H9 (cell line): ENCODE data around the gene RPS24. TPM values are rescaled to one million over a fixed set of nuclear protein-coding genes. Genes with fewer than 3 reads are reported as not detected.

Experiments
- DNase-seq: peaks from one replicate; pipeline ENCODE4 v3.0.0-alpha.2; 2017
- H2AFZ ChIP-seq: one replicate; pipeline ENCODE4 v1.6.1; 2013; ENCODE audit warnings: mild to moderate bottlenecking, low read length, control low read depth, moderate library complexity
- H2AK5ac ChIP-seq: 2 replicates; pipeline ENCODE4 v1.6.1; 2013; ENCODE audit warnings: low read length, control low read depth, mixed read lengths; ENCODE audit not compliant: insufficient read length
- H2BK120ac ChIP-seq: one replicate; pipeline ENCODE4 v1.6.1; 2013; ENCODE audit warnings: low read depth, mild to moderate bottlenecking, low read length, control low read depth, inconsistent platforms; ENCODE audit not compliant: poor library complexity, severe bottlenecking
- H2BK12ac ChIP-seq: 2 replicates; pipeline ENCODE4 v1.6.1; 2013; ENCODE audit warnings: low read length, control low read depth, mixed read lengths, low read depth; ENCODE audit not compliant: insufficient read length
- H2BK15ac ChIP-seq: 2 replicates; pipeline ENCODE4 v1.6.1; 2013; ENCODE audit warnings: low read depth, low read length, control low read depth
- H2BK20ac ChIP-seq: one replicate; pipeline ENCODE4 v1.6.1; 2013; ENCODE audit warnings: low read depth, mild to moderate bottlenecking, low read length, control low read depth, inconsistent platforms; ENCODE audit not compliant: poor library complexity, severe bottlenecking
- H2BK5ac ChIP-seq: 2 replicates; pipeline ENCODE4 v1.6.1; 2013; ENCODE audit warnings: low read length, control low read depth, mixed read lengths; ENCODE audit not compliant: insufficient read length
- H3K14ac ChIP-seq: 2 replicates; pipeline ENCODE4 v1.6.1; 2013; ENCODE audit warnings: low read length, control low read depth; ENCODE audit not compliant: insufficient read depth
- H3K18ac ChIP-seq: 2 replicates; pipeline ENCODE4 v1.6.1; 2013; ENCODE audit warnings: low read depth, mild to moderate bottlenecking, mixed read lengths, low read length, control low read depth; ENCODE audit not compliant: insufficient read length
- H3K23ac ChIP-seq: 2 replicates; pipeline ENCODE4 v1.6.1; 2013; ENCODE audit warnings: low read length, control low read depth, mixed read lengths, low read depth; ENCODE audit not compliant: insufficient read length
- H3K23me2 ChIP-seq: 2 replicates; pipeline ENCODE4 v1.6.1; 2013; ENCODE audit warnings: low read depth, mild to moderate bottlenecking, mixed read lengths, low read length, control low read depth; ENCODE audit not compliant: insufficient read length, poor library complexity, severe bottlenecking
- H3K27ac ChIP-seq: 2 replicates; pipeline ENCODE4 v1.5.1; 2013; ENCODE audit warnings: low read length, control low read depth, mixed read lengths, low read depth; ENCODE audit not compliant: insufficient read length
- H3K27me3 ChIP-seq: 2 replicates; pipeline ENCODE4 v1.6.1; 2013; ENCODE audit warnings: low read length, control low read depth, inconsistent platforms; ENCODE audit not compliant: insufficient read depth
- H3K4ac ChIP-seq: 2 replicates; pipeline ENCODE4 v1.6.1; 2013; ENCODE audit warnings: low read depth, mild to moderate bottlenecking, control low read depth, inconsistent platforms, low read length, moderate library complexity
- H3K4me1 ChIP-seq: 2 replicates; pipeline ENCODE4 v1.6.1; 2013; ENCODE audit warnings: low read length, control low read depth, inconsistent platforms; ENCODE audit not compliant: insufficient read depth
- H3K4me2 ChIP-seq: 2 replicates; pipeline ENCODE4 v1.6.1; 2013; ENCODE audit warnings: low read length, control low read depth, mixed read lengths; ENCODE audit not compliant: insufficient read length, insufficient read depth
- H3K56ac ChIP-seq: 2 replicates; pipeline ENCODE4 v1.6.1; 2013; ENCODE audit warnings: low read depth, mild to moderate bottlenecking, mixed read lengths, low read length, control low read depth; ENCODE audit not compliant: insufficient read length
- H3K79me1 ChIP-seq: 2 replicates; pipeline ENCODE4 v1.6.1; 2013; ENCODE audit warnings: low read depth, mild to moderate bottlenecking, moderate library complexity, low read length, control low read depth, inconsistent platforms; ENCODE audit not compliant: insufficient read depth, poor library complexity, severe bottlenecking
- H3K79me2 ChIP-seq: 2 replicates; pipeline ENCODE4 v1.6.1; 2013; ENCODE audit warnings: low read length, control low read depth, inconsistent platforms; ENCODE audit not compliant: insufficient read depth
- H3K9ac ChIP-seq: 2 replicates; pipeline ENCODE4 v1.6.1; 2013; ENCODE audit warnings: low read length, control low read depth, mixed read lengths; ENCODE audit not compliant: insufficient read length; ENCODE audit errors: extremely low read depth
- H3K9me3 ChIP-seq: one replicate; pipeline ENCODE4 v1.6.1; 2013; ENCODE audit warnings: low read depth, low read length, inconsistent platforms; ENCODE audit not compliant: control insufficient read depth
- H3T11ph ChIP-seq: one replicate; pipeline ENCODE4 v1.6.1; 2013; ENCODE audit warnings: mild to moderate bottlenecking, low read length, control low read depth, inconsistent platforms
- H4K20me1 ChIP-seq: one replicate; pipeline ENCODE4 v1.6.1; 2013; ENCODE audit not compliant: control insufficient read depth, insufficient read length, insufficient read depth
- H4K5ac ChIP-seq: 2 replicates; pipeline ENCODE4 v1.6.1; 2013; ENCODE audit warnings: low read depth, mild to moderate bottlenecking, mixed read lengths, low read length, control low read depth; ENCODE audit not compliant: insufficient read length
- H4K8ac ChIP-seq: replicated peaks from 2 replicates; pipeline ENCODE4 v1.6.1; 2013; ENCODE audit warnings: low read length, control low read depth, mixed read lengths, low read depth; ENCODE audit not compliant: insufficient read length
- H4K91ac ChIP-seq: 2 replicates; pipeline ENCODE4 v1.6.1; 2013; ENCODE audit warnings: low read depth, mild to moderate bottlenecking, moderate library complexity, mixed read lengths, low read length, control low read depth; ENCODE audit not compliant: insufficient read length
- H3K27ac Mint-ChIP-seq, 3 experiments: 2 replicates in 2 of 3; 3 replicates in 1 of 3; pipeline ENCODE4 v1.8.0; 2020 to 2021; ENCODE audit warnings: mixed read lengths in 3 of 3, mild to moderate bottlenecking in 1 of 3, moderate library complexity in 1 of 3
- H3K27me3 Mint-ChIP-seq: 2 replicates; pipeline ENCODE4 v1.8.0; 2021; ENCODE audit warnings: low read depth, mild to moderate bottlenecking, moderate library complexity, mixed read lengths
- H3K36me3 Mint-ChIP-seq, 3 experiments: 2 replicates in 2 of 3; 3 replicates in 1 of 3; pipeline ENCODE4 v1.8.0; 2020 to 2021; ENCODE audit warnings: low read depth in 3 of 3, mixed read lengths in 3 of 3; ENCODE audit not compliant: insufficient read depth in 1 of 3
- H3K4me1 Mint-ChIP-seq, 2 experiments: 2 replicates each; pipeline ENCODE4 v1.8.0; 2020; ENCODE audit warnings: mixed read lengths in 2 of 2
- H3K4me3 Mint-ChIP-seq, 2 experiments: 2 replicates in 1 of 2; 3 replicates in 1 of 2; pipeline ENCODE4 v1.8.0; 2020 to 2021; ENCODE audit warnings: mild to moderate bottlenecking in 2 of 2, mixed read lengths in 2 of 2, moderate library complexity in 1 of 2
- H3K9me3 Mint-ChIP-seq, 2 experiments: 2 replicates in 1 of 2; 3 replicates in 1 of 2; pipeline ENCODE4 v1.8.0; 2020; ENCODE audit warnings: mild to moderate bottlenecking in 2 of 2, mixed read lengths in 2 of 2, moderate library complexity in 1 of 2
- WGBS: extraction: QIAGEN DNeasy Blood & Tissue Kit; methylation state at CpG from one replicate; pipeline ENCODE4 v1.1.7; 2013; ENCODE audit warnings: missing lambda C conversion rate, low lambda C conversion rate, mixed read lengths; ENCODE audit not compliant: insufficient read length; ENCODE audit errors: extremely low coverage; 5-methylcytosine and 5-hydroxymethylcytosine counted together
- total RNA-seq: library from RNA; stranded (reverse); gene quantifications from 2 replicates; pipeline ENCODE4 v1.2.1, GENCODE V29; 2021
- TF ChIP-seq, protein P1 (sequence below): fragments of 200-600 bp; sonication (generic); conservative IDR thresholded peaks from 3 replicates; pipeline ENCODE4 v1.8.0; 2021; ENCODE audit warnings: antibody characterized with exemption, mild to moderate bottlenecking

The RPS24 gene
- total RNA-seq, 1 experiment from 2014 or later: 1,966 TPM

DNA sequence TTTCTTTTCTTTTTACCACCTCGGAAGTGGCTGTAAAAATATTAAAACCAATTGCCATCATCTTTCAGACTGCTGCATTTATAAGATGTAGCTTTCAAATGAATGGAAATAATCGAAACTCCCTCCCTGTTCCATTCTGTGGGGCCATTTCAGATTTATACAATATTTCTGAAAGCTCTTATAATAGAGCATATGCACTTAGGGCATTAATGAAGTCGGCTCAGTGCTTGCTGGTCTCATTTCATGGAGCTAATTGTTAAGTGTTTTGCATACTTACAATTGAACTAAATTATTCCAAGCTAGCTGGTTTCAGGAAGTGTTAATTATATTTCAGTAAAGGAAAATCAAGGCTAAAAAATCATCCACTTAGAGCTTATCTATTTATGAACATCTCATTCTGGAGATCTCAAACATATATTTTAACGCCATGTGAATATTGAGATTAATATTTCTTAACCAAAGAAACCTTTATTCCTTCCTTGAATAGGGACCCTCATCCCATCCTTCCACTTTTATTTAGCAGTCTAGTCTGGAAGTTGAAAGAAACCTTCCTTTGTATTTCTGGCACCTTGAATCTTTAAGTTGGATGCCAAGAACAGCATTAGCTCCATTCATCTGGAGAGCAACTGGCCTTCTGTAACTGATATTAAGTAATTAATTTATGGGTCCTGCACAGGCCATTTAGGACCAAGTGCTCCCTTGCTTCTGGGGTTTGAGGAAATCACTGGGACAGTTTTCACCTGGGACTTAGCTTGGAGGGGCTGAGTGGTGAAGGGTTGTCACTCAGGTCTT lies 45.1 kb downstream of the RPS24 start:
- Histone ChIP-seq H2BK120ac (no peak overlapping the region), H3K23me2 (no peaks in the 10 kb centered on the region), H3K4ac (no peak overlapping the region), H3K4me1 (no peaks in the 10 kb centered on the region), H4K20me1 (no peaks in the 10 kb centered on the region), H3K27me3 (no peaks in the 10 kb centered on the region), H3K18ac (no peak overlapping the region), H3K27ac (no peak overlapping the region), H4K5ac (no peak overlapping the region), H3K14ac (no peak overlapping the region), H2BK15ac (no peak overlapping the region), H3K4me2 (no peak overlapping the region), H3T11ph (no peak overlapping the region), H2BK20ac (no peak overlapping the region), H2AK5ac (no peak overlapping the region), H4K8ac (no peak overlapping the region), H3K56ac (no peak overlapping the region), H3K79me1 (no peaks in the 10 kb centered on the region), H3K23ac (no peak overlapping the region), H3K79me2 (no peaks in the 10 kb centered on the region), H2BK5ac (no peak overlapping the region), H4K91ac (no peak overlapping the region), H2BK12ac (no peak overlapping the region), H2AFZ (no peak overlapping the region), H3K9me3 (no peaks in the 10 kb centered on the region), H3K9ac (no peak overlapping the region)
- Mint-ChIP-seq H3K4me3 (no peak overlapping the region), H3K27ac (no peak overlapping the region), H3K36me3 (peaks cover 10 to 19% (median 16%) of the 10 kb centered on the region in 3 experiments), H3K4me1 (peaks cover 0 to 5% of the 10 kb centered on the region in 2 experiments; a peak in 3 of 4 replicates), H3K9me3 (peaks cover 30 to 32% of the 10 kb centered on the region in 2 experiments), H3K27me3 (peaks cover 1% of the 10 kb centered on the region)
- no peak for DNase-seq
- WGBS: no CpG with 5 or more reads among the region's 4 CpGs
- TF ChIP-seq, protein P1, sequence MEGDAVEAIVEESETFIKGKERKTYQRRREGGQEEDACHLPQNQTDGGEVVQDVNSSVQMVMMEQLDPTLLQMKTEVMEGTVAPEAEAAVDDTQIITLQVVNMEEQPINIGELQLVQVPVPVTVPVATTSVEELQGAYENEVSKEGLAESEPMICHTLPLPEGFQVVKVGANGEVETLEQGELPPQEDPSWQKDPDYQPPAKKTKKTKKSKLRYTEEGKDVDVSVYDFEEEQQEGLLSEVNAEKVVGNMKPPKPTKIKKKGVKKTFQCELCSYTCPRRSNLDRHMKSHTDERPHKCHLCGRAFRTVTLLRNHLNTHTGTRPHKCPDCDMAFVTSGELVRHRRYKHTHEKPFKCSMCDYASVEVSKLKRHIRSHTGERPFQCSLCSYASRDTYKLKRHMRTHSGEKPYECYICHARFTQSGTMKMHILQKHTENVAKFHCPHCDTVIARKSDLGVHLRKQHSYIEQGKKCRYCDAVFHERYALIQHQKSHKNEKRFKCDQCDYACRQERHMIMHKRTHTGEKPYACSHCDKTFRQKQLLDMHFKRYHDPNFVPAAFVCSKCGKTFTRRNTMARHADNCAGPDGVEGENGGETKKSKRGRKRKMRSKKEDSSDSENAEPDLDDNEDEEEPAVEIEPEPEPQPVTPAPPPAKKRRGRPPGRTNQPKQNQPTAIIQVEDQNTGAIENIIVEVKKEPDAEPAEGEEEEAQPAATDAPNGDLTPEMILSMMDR: no peak
